Measurements from ENCODE around the gene TBC1D1. TPM values are rescaled to one million over a fixed set of nuclear protein-coding genes. Genes with fewer than 3 reads are reported as not detected.
A peak's percentile ranks its signal among the peaks of the same experiment; 100 is the strongest.

TBC1D1 gene
- total RNA-seq, 1 donor from 2014 or later, result 47.1 TPM

GRCh38 chr4:38129460-38130227, 238.8 kb downstream of the TBC1D1 start:
- Histone ChIP-seq H3K4me3 (ENCODE audit: low read depth, low read length) (no peak overlapping the region), H3K27me3 (ENCODE audit: control insufficient read depth, insufficient read depth, low read length) (no peaks in the 10 kb centered on the region), H3K36me3 (ENCODE audit: control insufficient read depth, insufficient read depth, low read length) (no peaks in the 10 kb centered on the region)
- FAIRE-seq (no peak), DNase-seq (ENCODE audit: low read depth) (no peak)
- TF ChIP-seq CTCF (IDR thresholded peaks at IDR 0.05; ENCODE audit: insufficient read depth, low read length, severe bottlenecking), result no peak

- no peaks in the 10 kb centered on the region for H3K27me3 ChIP-seq (ENCODE audit: control insufficient read depth, insufficient read depth, low read length)
- TF ChIP-seq CTCF (IDR thresholded peaks at IDR 0.05; ENCODE audit: insufficient read depth, low read length, severe bottlenecking), result no peak
- no peak for FAIRE-seq
- DNase-seq (ENCODE audit: low read depth), result no peak
- no peak overlapping the region for H3K4me3 ChIP-seq (ENCODE audit: low read depth, low read length)
- no peaks in the 10 kb centered on the region for H3K36me3 ChIP-seq (ENCODE audit: control insufficient read depth, insufficient read depth, low read length)
Measured at GRCh38 chr4:38130884-38131283, 240.0 kb downstream of the TBC1D1 start.

- no peaks in the 10 kb centered on the region for H3K27me3 ChIP-seq (ENCODE audit: control insufficient read depth, insufficient read depth, low read length)
- H3K36me3 ChIP-seq (ENCODE audit: control insufficient read depth, insufficient read depth, low read length), result no peaks in the 10 kb centered on the region
- no peak for DNase-seq (ENCODE audit: low read depth)
- H3K4me3 ChIP-seq (ENCODE audit: low read depth, low read length), result no peak overlapping the region
- FAIRE-seq, result no peak
- no peak for TF ChIP-seq CTCF (IDR thresholded peaks at IDR 0.05; ENCODE audit: insufficient read depth, low read length, severe bottlenecking)
Measured at GRCh38 chr4:38131371-38132091, 240.6 kb downstream of the TBC1D1 start.

- H3K27me3 ChIP-seq (ENCODE audit: control insufficient read depth, insufficient read depth, low read length), result no peaks in the 10 kb centered on the region
- no peak overlapping the region for H3K4me3 ChIP-seq (ENCODE audit: low read depth, low read length)
- TF ChIP-seq CTCF (IDR thresholded peaks at IDR 0.05; ENCODE audit: insufficient read depth, low read length, severe bottlenecking), result no peak
- DNase-seq (ENCODE audit: low read depth) (peak; percentile 99), FAIRE-seq (peak; percentile 97)
- H3K36me3 ChIP-seq (ENCODE audit: control insufficient read depth, insufficient read depth, low read length), result no peaks in the 10 kb centered on the region
Measured at GRCh38 chr4:38132107-38132673, 241.3 kb downstream of the TBC1D1 start.

GRCh38 chr4:38132843-38133662, 242.2 kb downstream of the TBC1D1 start:
- DNase-seq (ENCODE audit: low read depth) (no peak), FAIRE-seq (no peak)
- no peaks in the 10 kb centered on the region for H3K27me3 ChIP-seq (ENCODE audit: control insufficient read depth, insufficient read depth, low read length)
- H3K4me3 ChIP-seq (ENCODE audit: low read depth, low read length), result no peak overlapping the region
- no peaks in the 10 kb centered on the region for H3K36me3 ChIP-seq (ENCODE audit: control insufficient read depth, insufficient read depth, low read length)
- TF ChIP-seq CTCF (IDR thresholded peaks at IDR 0.05; ENCODE audit: insufficient read depth, low read length, severe bottlenecking), result no peak
